Nephron progenitor cell (in vitro differentiated cells): ENCODE measurements around the gene MRPS18A.
"Not testable (repeated sequence)": the region's sequence is repeated elsewhere in the genome, so short reads cannot be mapped to it uniquely, and the experiment has no call there.

Source experiments
- DNase-seq: peaks from one replicate; pipeline ENCODE4 v3.0.0; 2021
- H3K27ac Mint-ChIP-seq: 2 replicates; pipeline ENCODE4 v1.8.0; 2021; ENCODE audit warnings: mild to moderate bottlenecking, moderate library complexity, mixed read lengths
- H3K27me3 Mint-ChIP-seq: 2 replicates; pipeline ENCODE4 v1.8.0; 2021; ENCODE audit warnings: mild to moderate bottlenecking, low read depth, mixed read lengths; ENCODE audit not compliant: poor library complexity
- H3K36me3 Mint-ChIP-seq: 2 replicates; pipeline ENCODE4 v1.8.0; 2021; ENCODE audit warnings: low read depth, mixed read lengths
- H3K4me1 Mint-ChIP-seq: 2 replicates; pipeline ENCODE4 v1.8.0; 2021; ENCODE audit warnings: mixed read lengths
- H3K4me3 Mint-ChIP-seq: 2 replicates; pipeline ENCODE4 v1.8.0; 2021; ENCODE audit warnings: mild to moderate bottlenecking, moderate library complexity, mixed read lengths
- H3K9me3 Mint-ChIP-seq: 2 replicates; pipeline ENCODE4 v1.8.0; 2021; ENCODE audit warnings: mild to moderate bottlenecking, moderate library complexity, mixed read lengths
- CTCF ChIP-seq: fragments of 200-600 bp; sonication (generic); IDR thresholded peaks from 2 replicates; pipeline ENCODE4 v1.5.0; 2021; ENCODE audit warnings: antibody characterized with exemption

MRPS18A gene

GRCh38 chr6:43705996-43706395 is 18.4 kb upstream of the MRPS18A start:
- peak overlapping the region; percentile 50 for H3K27ac Mint-ChIP-seq
- TF ChIP-seq CTCF, result no peak
- no peak for DNase-seq
- peaks cover 14% of the 10 kb centered on the region for H3K27me3 Mint-ChIP-seq
- H3K4me1 Mint-ChIP-seq, result peaks cover 74% of the 10 kb centered on the region
- no peaks in the 10 kb centered on the region for H3K36me3 Mint-ChIP-seq
- peak overlapping the region; percentile 21 for H3K4me3 Mint-ChIP-seq
- no peaks in the 10 kb centered on the region for H3K9me3 Mint-ChIP-seq

GRCh38 chr6:43703512-43704429 is 16.2 kb upstream of the MRPS18A start:
- DNase-seq, result no peak
- H3K4me3 Mint-ChIP-seq, result no peak overlapping the region
- no peaks in the 10 kb centered on the region for H3K36me3 Mint-ChIP-seq
- H3K4me1 Mint-ChIP-seq, result peaks cover 82% of the 10 kb centered on the region
- no peak for TF ChIP-seq CTCF
- no peaks in the 10 kb centered on the region for H3K9me3 Mint-ChIP-seq
- H3K27ac Mint-ChIP-seq, result peak overlapping the region; percentile 98
- H3K27me3 Mint-ChIP-seq, result peaks cover 7% of the 10 kb centered on the region

GRCh38 chr6:43702534-43703440 is 15.2 kb upstream of the MRPS18A start:
- peak; percentile 86 for DNase-seq
- no peak for TF ChIP-seq CTCF
- H3K4me1 Mint-ChIP-seq, result peaks cover 90% of the 10 kb centered on the region
- peak overlapping the region; percentile 50 for H3K4me3 Mint-ChIP-seq
- H3K27ac Mint-ChIP-seq, result peak overlapping the region; percentile 98
- peaks cover 6% of the 10 kb centered on the region for H3K27me3 Mint-ChIP-seq
- H3K36me3 Mint-ChIP-seq, result no peaks in the 10 kb centered on the region
- H3K9me3 Mint-ChIP-seq, result no peaks in the 10 kb centered on the region

- Mint-ChIP-seq H3K4me1 (peaks cover 91% of the 10 kb centered on the region), H3K27me3 (peaks cover 6% of the 10 kb centered on the region), H3K4me3 (peak overlapping the region; percentile 50), H3K9me3 (no peaks in the 10 kb centered on the region), H3K27ac (peak overlapping the region; percentile 98), H3K36me3 (no peaks in the 10 kb centered on the region)
- DNase-seq, result no peak
- no peak for TF ChIP-seq CTCF
These were observed 14.6 kb upstream of the MRPS18A start for GRCh38 chr6:43702171-43702533.

- not testable (repeated sequence) for H3K36me3 Mint-ChIP-seq, H3K27me3 Mint-ChIP-seq, H3K9me3 Mint-ChIP-seq, DNase-seq
- peak overlapping the region; percentile 93 for H3K27ac Mint-ChIP-seq
- H3K4me1 Mint-ChIP-seq, result peaks cover 84% of the 10 kb centered on the region
- H3K4me3 Mint-ChIP-seq, result peak overlapping the region; percentile 45
These were observed 13.5 kb upstream of the MRPS18A start for GRCh38 chr6:43700939-43701560.
